Measurements from ENCODE around the gene NHP2. TPM values are rescaled to one million over a fixed set of nuclear protein-coding genes. Genes with fewer than 3 reads are reported as not detected.

Gene NHP2
- total and polyA plus RNA-seq, 8 donors, result 4.0 to 182 (median 82.6) TPM

DNA sequence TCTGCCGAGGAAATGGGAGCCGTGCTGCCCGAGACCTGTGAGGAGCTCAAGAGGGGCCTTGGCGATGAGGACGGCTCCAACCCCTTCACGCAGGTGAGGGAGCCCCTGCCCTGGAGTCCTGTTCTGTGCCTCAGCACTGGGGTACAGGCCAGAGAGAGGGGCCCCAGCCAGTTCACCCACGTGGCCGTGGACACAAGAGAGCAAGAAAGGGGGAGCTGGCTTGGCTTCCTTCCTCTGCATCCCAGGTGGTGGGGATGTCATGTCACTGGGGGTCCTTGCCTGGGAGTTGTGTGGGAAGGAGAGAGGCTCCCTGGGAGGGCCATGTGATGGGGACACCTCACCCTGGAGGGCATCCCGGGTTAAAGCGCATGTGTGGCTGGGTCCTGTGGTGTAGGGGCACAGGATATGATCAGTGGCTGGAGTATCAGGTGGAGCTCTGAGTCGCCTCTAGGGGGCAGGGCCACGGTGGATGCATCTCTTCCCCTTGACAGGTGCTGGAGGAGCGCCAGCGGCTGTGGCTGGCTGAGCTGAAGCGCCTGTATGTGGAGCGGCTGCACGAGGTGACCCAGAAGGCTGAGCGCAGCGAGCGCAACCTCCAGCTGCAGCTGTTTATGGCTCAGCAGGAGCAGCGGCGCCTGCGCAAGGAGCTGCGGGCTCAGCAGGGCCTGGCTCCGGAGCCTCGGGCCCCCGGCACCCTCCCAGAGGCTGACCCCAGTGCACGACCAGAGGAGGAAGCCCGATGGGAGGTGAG is 32.9 kb downstream of the NHP2 start:
- Histone ChIP-seq H3K4me3 (peak overlapping the region; percentile 19 to 36 (median 32)), H3K27me3 (peaks cover 0 to 38% (median 0%) of the 10 kb centered on the region in 3 donors), H3K27ac (peak overlapping the region in 1 of 5 donors; percentile 27), H3K9me3 (no peaks in the 10 kb centered on the region), H3K4me1 (peaks cover 12 to 53% (median 47%) of the 10 kb centered on the region in 4 donors), H3K36me3 (peaks cover 0 to 10% (median 2%) of the 10 kb centered on the region in 4 donors)
- intact Hi-C loops (cut with DNase I; ENCODE audit: low total_unique reads), result no loop called here
- DNase-seq, result peak; percentile 89 to 95
- 10 to 45% (median 35%) methylated on average over 16 to 29 of the region's 29 CpGs for WGBS, 5 donors
- TF ChIP-seq EP300 (IDR thresholded peaks at IDR 0.05) (no peak), POLR2A (IDR thresholded peaks at IDR 0.05) (no peak), POLR2AphosphoS5 (IDR thresholded peaks at IDR 0.05) (peak in 2 of 3 donors; percentile 7 to 42)
- TF ChIP-seq, protein P1, sequence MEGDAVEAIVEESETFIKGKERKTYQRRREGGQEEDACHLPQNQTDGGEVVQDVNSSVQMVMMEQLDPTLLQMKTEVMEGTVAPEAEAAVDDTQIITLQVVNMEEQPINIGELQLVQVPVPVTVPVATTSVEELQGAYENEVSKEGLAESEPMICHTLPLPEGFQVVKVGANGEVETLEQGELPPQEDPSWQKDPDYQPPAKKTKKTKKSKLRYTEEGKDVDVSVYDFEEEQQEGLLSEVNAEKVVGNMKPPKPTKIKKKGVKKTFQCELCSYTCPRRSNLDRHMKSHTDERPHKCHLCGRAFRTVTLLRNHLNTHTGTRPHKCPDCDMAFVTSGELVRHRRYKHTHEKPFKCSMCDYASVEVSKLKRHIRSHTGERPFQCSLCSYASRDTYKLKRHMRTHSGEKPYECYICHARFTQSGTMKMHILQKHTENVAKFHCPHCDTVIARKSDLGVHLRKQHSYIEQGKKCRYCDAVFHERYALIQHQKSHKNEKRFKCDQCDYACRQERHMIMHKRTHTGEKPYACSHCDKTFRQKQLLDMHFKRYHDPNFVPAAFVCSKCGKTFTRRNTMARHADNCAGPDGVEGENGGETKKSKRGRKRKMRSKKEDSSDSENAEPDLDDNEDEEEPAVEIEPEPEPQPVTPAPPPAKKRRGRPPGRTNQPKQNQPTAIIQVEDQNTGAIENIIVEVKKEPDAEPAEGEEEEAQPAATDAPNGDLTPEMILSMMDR (IDR thresholded peaks at IDR 0.05), result peak in 4 of 7 experiments; percentile 24 to 57 (median 34)

DNA sequence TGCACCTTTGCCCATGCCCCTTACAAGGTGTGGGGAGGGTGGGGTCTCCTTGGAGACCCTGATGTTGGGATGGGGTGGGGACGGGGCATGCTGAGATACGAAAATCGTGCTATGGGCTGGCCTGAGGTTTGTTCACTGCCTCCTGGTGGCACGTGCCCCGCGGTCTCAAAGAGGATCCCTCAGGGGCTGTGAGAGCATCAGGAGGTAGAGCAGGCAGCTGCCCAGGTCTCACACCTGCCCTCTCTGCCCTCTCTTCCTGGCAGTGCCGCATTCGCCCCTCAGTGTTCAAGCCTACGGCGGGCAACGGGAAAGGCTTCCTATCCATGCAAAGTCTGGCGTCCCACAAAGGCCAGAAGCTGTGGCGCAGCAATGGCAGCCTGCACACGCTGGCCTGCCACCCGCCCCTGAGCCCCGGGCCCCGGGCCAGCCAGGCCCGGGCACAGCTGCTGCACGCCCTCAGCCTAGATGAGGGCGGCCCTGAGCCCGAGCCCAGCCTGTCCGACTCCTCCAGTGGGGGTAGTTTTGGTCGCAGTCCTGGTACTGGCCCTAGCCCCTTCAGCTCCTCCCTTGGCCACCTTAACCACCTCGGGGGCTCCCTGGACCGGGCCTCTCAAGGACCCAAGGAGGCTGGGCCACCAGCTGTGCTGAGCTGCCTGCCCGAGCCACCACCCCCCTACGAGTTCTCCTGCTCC is 33.6 kb downstream of the NHP2 start:
- WGBS, 5 donors, result 91 to 96% (median 92%) methylated on average over 11 to 27 of the region's 27 CpGs
- Histone ChIP-seq H3K9me3 (no peaks in the 10 kb centered on the region), H3K27me3 (peaks cover 0 to 45% (median 4%) of the 10 kb centered on the region in 3 donors), H3K4me1 (peaks cover 12 to 60% (median 52%) of the 10 kb centered on the region in 4 donors), H3K36me3 (peaks cover 0 to 10% (median 2%) of the 10 kb centered on the region in 4 donors), H3K27ac (no peak overlapping the region), H3K4me3 (no peak overlapping the region)
- DNase-seq, result no peak
- intact Hi-C loops (cut with DNase I; ENCODE audit: low total_unique reads), result no loop called here
- TF ChIP-seq, protein P1 (IDR thresholded peaks at IDR 0.05), result no peak
- TF ChIP-seq POLR2A (IDR thresholded peaks at IDR 0.05) (no peak), EP300 (IDR thresholded peaks at IDR 0.05) (no peak), POLR2AphosphoS5 (IDR thresholded peaks at IDR 0.05) (no peak)

DNA sequence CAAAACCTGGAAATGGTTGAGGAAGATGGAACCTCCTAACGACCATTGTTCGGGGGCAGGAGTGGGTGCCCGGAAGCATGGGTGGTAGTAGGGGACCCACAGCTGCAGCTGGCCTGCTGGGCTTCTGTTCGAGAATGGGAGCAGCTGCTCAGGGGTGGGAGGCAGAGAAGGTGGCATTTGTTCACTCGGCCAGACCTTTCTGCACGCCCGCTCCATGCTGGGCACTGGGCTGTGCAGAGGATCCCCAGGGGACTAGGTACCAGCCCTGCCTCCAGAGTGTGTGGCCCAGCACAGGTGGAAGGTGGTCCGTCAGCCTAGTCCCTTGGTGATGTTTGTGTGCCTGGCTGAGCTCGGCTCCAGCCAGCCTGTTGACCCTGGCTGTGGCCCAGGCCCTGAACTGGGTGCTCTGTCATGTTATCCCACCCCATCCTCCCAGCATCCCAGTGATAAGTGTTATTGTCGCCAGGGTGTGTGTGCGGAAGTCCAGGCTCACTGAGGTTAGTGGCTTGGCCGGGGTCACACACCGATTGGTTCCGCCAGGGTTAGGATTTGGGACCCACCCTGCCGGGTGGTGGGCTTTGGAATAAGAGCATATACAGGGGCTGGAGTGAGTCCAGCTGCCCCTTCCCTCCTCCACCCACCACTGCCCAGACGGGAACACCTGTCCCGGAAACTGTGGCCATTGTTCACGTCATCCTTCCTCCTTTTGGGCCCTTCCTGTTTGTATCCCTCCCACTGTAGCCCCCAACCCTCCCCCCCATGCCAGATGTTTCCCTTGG is 35.6 kb downstream of the NHP2 start:
- intact Hi-C loops (cut with DNase I; ENCODE audit: low total_unique reads), result no loop called here
- Histone ChIP-seq H3K4me3 (no peak overlapping the region), H3K4me1 (peaks cover 29 to 62% (median 56%) of the 10 kb centered on the region in 4 donors), H3K27ac (no peak overlapping the region), H3K9me3 (no peaks in the 10 kb centered on the region), H3K36me3 (peaks cover 0 to 10% (median 2%) of the 10 kb centered on the region in 4 donors), H3K27me3 (peaks cover 0 to 65% (median 19%) of the 10 kb centered on the region in 3 donors)
- peak in 1 of 2 donors; percentile 44 for DNase-seq
- WGBS, 5 donors, result 79 to 87% (median 83%) methylated on average over 11 to 18 of the region's 18 CpGs
- TF ChIP-seq EP300 (IDR thresholded peaks at IDR 0.05) (no peak), POLR2AphosphoS5 (IDR thresholded peaks at IDR 0.05) (no peak), POLR2A (IDR thresholded peaks at IDR 0.05) (no peak)
- TF ChIP-seq, protein P1 (IDR thresholded peaks at IDR 0.05), result no peak
